Astrocyte (in vitro differentiated cells and primary cell): ENCODE results near the gene ZG16.

Experiments used
- EZH2 ChIP-seq: IDR thresholded peaks from 2 replicates; pipeline ENCODE4 v1.6.1; 2012; ENCODE audit warnings: mild to moderate bottlenecking, low read length, inconsistent platforms; ENCODE audit not compliant: insufficient read depth
- TF ChIP-seq, protein P1 (sequence below): IDR thresholded peaks from 2 replicates; pipeline ENCODE4 v1.5.1; 2011; ENCODE audit warnings: low read depth, mild to moderate bottlenecking, inconsistent platforms, low read length, moderate library complexity; ENCODE audit not compliant: insufficient read depth

- TF ChIP-seq, protein P1, sequence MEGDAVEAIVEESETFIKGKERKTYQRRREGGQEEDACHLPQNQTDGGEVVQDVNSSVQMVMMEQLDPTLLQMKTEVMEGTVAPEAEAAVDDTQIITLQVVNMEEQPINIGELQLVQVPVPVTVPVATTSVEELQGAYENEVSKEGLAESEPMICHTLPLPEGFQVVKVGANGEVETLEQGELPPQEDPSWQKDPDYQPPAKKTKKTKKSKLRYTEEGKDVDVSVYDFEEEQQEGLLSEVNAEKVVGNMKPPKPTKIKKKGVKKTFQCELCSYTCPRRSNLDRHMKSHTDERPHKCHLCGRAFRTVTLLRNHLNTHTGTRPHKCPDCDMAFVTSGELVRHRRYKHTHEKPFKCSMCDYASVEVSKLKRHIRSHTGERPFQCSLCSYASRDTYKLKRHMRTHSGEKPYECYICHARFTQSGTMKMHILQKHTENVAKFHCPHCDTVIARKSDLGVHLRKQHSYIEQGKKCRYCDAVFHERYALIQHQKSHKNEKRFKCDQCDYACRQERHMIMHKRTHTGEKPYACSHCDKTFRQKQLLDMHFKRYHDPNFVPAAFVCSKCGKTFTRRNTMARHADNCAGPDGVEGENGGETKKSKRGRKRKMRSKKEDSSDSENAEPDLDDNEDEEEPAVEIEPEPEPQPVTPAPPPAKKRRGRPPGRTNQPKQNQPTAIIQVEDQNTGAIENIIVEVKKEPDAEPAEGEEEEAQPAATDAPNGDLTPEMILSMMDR, result no peak
- no peak for TF ChIP-seq EZH2
These were observed 40.3 kb upstream of the ZG16 start for GRCh38 chr16:29737713-29738112.
